Mesothelial cell of epicardium (in vitro differentiated cells): ENCODE data around the gene WDR72. TPM values are rescaled to one million over a fixed set of nuclear protein-coding genes. Genes with fewer than 3 reads are reported as not detected.

ENCODE experiments used
- DNase-seq, 2 experiments: peaks; one replicate each; pipeline ENCODE4 v3.0.0; 2021; ENCODE audit warnings: low spot score in 2 of 2; ENCODE audit not compliant: unreplicated experiment in 2 of 2
- H3K27ac Mint-ChIP-seq: 2 replicates; pipeline ENCODE4 v1.8.0; 2021; ENCODE audit warnings: mixed read lengths
- H3K27me3 Mint-ChIP-seq: 2 replicates; pipeline ENCODE4 v1.8.0; 2021; ENCODE audit warnings: low read depth, mixed read lengths
- H3K36me3 Mint-ChIP-seq: 2 replicates; pipeline ENCODE4 v1.8.0; 2021; ENCODE audit warnings: mixed read lengths
- H3K4me1 Mint-ChIP-seq: 2 replicates; pipeline ENCODE4 v1.8.0; 2021; ENCODE audit warnings: mixed read lengths
- H3K4me3 Mint-ChIP-seq: 2 replicates; pipeline ENCODE4 v1.8.0; 2021; ENCODE audit warnings: mild to moderate bottlenecking, moderate library complexity, mixed read lengths
- H3K9me3 Mint-ChIP-seq: 2 replicates; pipeline ENCODE4 v1.8.0; 2021; ENCODE audit warnings: mixed read lengths
- CTCF ChIP-seq: fragments of 200-600 bp; sonication (generic); IDR thresholded peaks from one replicate; pipeline ENCODE4 v1.5.0; 2021; ENCODE audit warnings: antibody characterized with exemption; ENCODE audit not compliant: unreplicated experiment
- total RNA-seq: library from RNA; stranded (reverse); gene quantifications from 3 replicates; pipeline ENCODE4 v1.2.1, GENCODE V29; 2021

The WDR72 gene
- total RNA-seq, 1 donor from 2014 or later = 0.25 TPM

GRCh38 chr15:53721334-53722087 lies 38.0 kb downstream of the WDR72 start:
- no peak for TF ChIP-seq CTCF

GRCh38 chr15:53716909-53717876 lies 42.3 kb downstream of the WDR72 start:
- Mint-ChIP-seq H3K9me3 (no peaks in the 10 kb centered on the region), H3K27ac (no peak overlapping the region), H3K36me3 (no peaks in the 10 kb centered on the region), H3K4me1 (no peaks in the 10 kb centered on the region), H3K4me3 (no peak overlapping the region), H3K27me3 (peaks cover 27% of the 10 kb centered on the region)
- no peak for TF ChIP-seq CTCF
- DNase-seq = no peak

More at GRCh38 chr15:53721334-53722087, 38.0 kb downstream of the WDR72 start:
- Mint-ChIP-seq H3K36me3 (no peaks in the 10 kb centered on the region), H3K4me3 (no peak overlapping the region), H3K27me3 (peaks cover 17% of the 10 kb centered on the region), H3K9me3 (no peaks in the 10 kb centered on the region), H3K27ac (no peak overlapping the region), H3K4me1 (no peaks in the 10 kb centered on the region)
- DNase-seq = no peak

GRCh38 chr15:53713218-53713617 lies 46.2 kb downstream of the WDR72 start:
- Mint-ChIP-seq H3K4me1 (no peaks in the 10 kb centered on the region), H3K27ac (no peak overlapping the region), H3K36me3 (no peaks in the 10 kb centered on the region), H3K27me3 (peaks cover 29% of the 10 kb centered on the region), H3K9me3 (no peaks in the 10 kb centered on the region), H3K4me3 (no peak overlapping the region)
- TF ChIP-seq CTCF = no peak
- DNase-seq = no peak

GRCh38 chr15:53710906-53711305 lies 48.6 kb downstream of the WDR72 start:
- Mint-ChIP-seq H3K9me3 (no peaks in the 10 kb centered on the region), H3K36me3 (no peaks in the 10 kb centered on the region), H3K4me1 (no peaks in the 10 kb centered on the region), H3K27me3 (peaks cover 35% of the 10 kb centered on the region), H3K4me3 (no peak overlapping the region), H3K27ac (no peak overlapping the region)
- no peak for DNase-seq
- TF ChIP-seq CTCF = no peak

GRCh38 chr15:53709821-53710220 lies 49.6 kb downstream of the WDR72 start:
- no peak for DNase-seq
- Mint-ChIP-seq H3K4me3 (no peak overlapping the region), H3K27me3 (peaks cover 27% of the 10 kb centered on the region), H3K27ac (no peak overlapping the region), H3K36me3 (no peaks in the 10 kb centered on the region), H3K4me1 (no peaks in the 10 kb centered on the region), H3K9me3 (no peaks in the 10 kb centered on the region)
- no peak for TF ChIP-seq CTCF
